Endothelial cell of umbilical vein (primary cell): ENCODE data around the gene CPED1. TPM values are rescaled to one million over a fixed set of nuclear protein-coding genes. Genes with fewer than 3 reads are reported as not detected.
"Not testable (repeated sequence)": the region's sequence is repeated elsewhere in the genome, so short reads cannot be mapped to it uniquely, and the experiment has no call there.

Source experiments
- BruUV-seq: library from RNA; stranded (reverse); fragments of 400-500 nt; replicated peaks from 2 replicates; lab custom pipeline; 2021; lab: Mats Ljungman, UMichigan
- CTCF ChIA-PET: fragments of 300-600, 350-600 bp; sonication (Branson Sonifier 250); formaldehyde crosslinking; loops from one replicate; lab custom pipeline; 2021; ENCODE audit warnings: antibody characterized with exemption, inconsistent platforms; lab: Charles Lee
- POLR2A ChIA-PET: fragments of 300-600, 350-600 bp; sonication (Branson Sonifier 250); formaldehyde crosslinking; loops from one replicate; lab custom pipeline; 2021; ENCODE audit warnings: antibody characterized with exemption, inconsistent platforms; lab: Charles Lee
- DNase-seq: peaks from one replicate; pipeline ENCODE4 v3.0.0-alpha.2; 2011; ENCODE audit warnings: low read depth, low spot score
- FAIRE-seq: peaks from 2 replicates; lab custom pipeline; 2011; peaks lifted over from hg19 to GRCh38; lab: Jason Lieb, UNC
- H2AFZ ChIP-seq: 2 replicates; pipeline ENCODE4 v1.6.0; 2012; ENCODE audit warnings: low read depth, low read length, control low read depth, inconsistent platforms
- H3K27ac ChIP-seq: 2 replicates; pipeline ENCODE4 v1.5.1; 2011; ENCODE audit warnings: low read depth, mild to moderate bottlenecking, control low read depth, low read length, moderate library complexity; ENCODE audit not compliant: insufficient read depth
- H3K27me3 ChIP-seq, 2 experiments: 2 replicates each; pipeline versions ENCODE4 v1.6.0 to v1.6.1; 2011; ENCODE audit warnings: low read length in 2 of 2, mixed read lengths in 1 of 2; ENCODE audit not compliant: control insufficient read depth in 2 of 2, insufficient read depth in 2 of 2
- H3K36me3 ChIP-seq, 2 experiments: 2 replicates in 1 of 2; 3 replicates in 1 of 2; pipeline ENCODE4 v1.5.1; 2011; ENCODE audit warnings: low read length in 2 of 2, mild to moderate bottlenecking in 1 of 2, moderate library complexity in 1 of 2; ENCODE audit not compliant: control insufficient read depth in 2 of 2, insufficient read depth in 2 of 2; ENCODE audit errors: extremely low read depth in 1 of 2
- H3K4me1 ChIP-seq: 3 replicates; pipeline ENCODE4 v1.5.1; 2011; ENCODE audit warnings: mild to moderate bottlenecking, low read length; ENCODE audit not compliant: control insufficient read depth, insufficient read depth; ENCODE audit errors: extremely low read depth
- H3K4me2 ChIP-seq: 2 replicates; pipeline ENCODE4 v1.6.1; 2011; ENCODE audit warnings: low read length, control low read depth, mixed read lengths; ENCODE audit not compliant: insufficient read depth
- H3K4me3 ChIP-seq, 3 experiments: fragments of 200-600 bp in 1 of 3; sonication (generic), shearing (Covaris generic) in 1 of 3; replicated peaks in 1 of 3; 2 replicates each; pipeline ENCODE4 v1.5.1; 2011 to 2016; ENCODE audit warnings: control low read depth in 3 of 3, low read length in 3 of 3, mild to moderate bottlenecking in 2 of 3, inconsistent platforms in 1 of 3, low read depth in 1 of 3, moderate library complexity in 1 of 3; ENCODE audit not compliant: insufficient read depth in 1 of 3
- H3K79me2 ChIP-seq: 2 replicates; pipeline ENCODE4 v1.6.0; 2012; ENCODE audit warnings: low read length, inconsistent platforms; ENCODE audit not compliant: control insufficient read depth, insufficient read depth
- H3K9ac ChIP-seq: replicated peaks from 2 replicates; pipeline ENCODE3; 2011; ENCODE audit warnings: low read length, control low read depth; ENCODE audit not compliant: insufficient read depth; ENCODE audit errors: extremely low read depth
- H3K9me1 ChIP-seq: replicated peaks from 3 replicates; pipeline ENCODE4 v1.6.0; 2011; ENCODE audit warnings: mild to moderate bottlenecking, low read length; ENCODE audit not compliant: control insufficient read depth, insufficient read depth; ENCODE audit errors: extremely low read depth
- H3K9me3 ChIP-seq: replicated peaks from 2 replicates; pipeline ENCODE4 v1.5.1; 2012; ENCODE audit warnings: low read length, inconsistent platforms; ENCODE audit not compliant: control insufficient read depth, insufficient read depth
- H4K20me1 ChIP-seq: replicated peaks from 2 replicates; pipeline ENCODE3; 2011; ENCODE audit warnings: mild to moderate bottlenecking, low read length; ENCODE audit not compliant: control insufficient read depth, insufficient read depth; ENCODE audit errors: extremely low read depth
- EZH2 ChIP-seq: IDR thresholded peaks from 2 replicates; pipeline ENCODE4 v1.6.1; 2012; ENCODE audit warnings: borderline replicate concordance, low read depth, mild to moderate bottlenecking, moderate library complexity, low read length, inconsistent platforms; ENCODE audit not compliant: severe bottlenecking
- FOS ChIP-seq: IDR thresholded peaks from 2 replicates; pipeline ENCODE4 v1.6.1; 2011; ENCODE audit warnings: mild to moderate bottlenecking, low read length, moderate library complexity, borderline replicate concordance; ENCODE audit not compliant: insufficient read depth
- GATA2 ChIP-seq: IDR thresholded peaks from 2 replicates; pipeline ENCODE4 v1.7.0; 2011; ENCODE audit warnings: low read depth, mild to moderate bottlenecking, moderate library complexity, mixed read lengths, low read length; ENCODE audit not compliant: insufficient read length, insufficient read depth
- JUN ChIP-seq: IDR thresholded peaks from 2 replicates; pipeline ENCODE4 v1.6.1; 2011; ENCODE audit warnings: borderline replicate concordance, low read depth; ENCODE audit not compliant: insufficient read length, insufficient read depth
- MAX ChIP-seq: IDR thresholded peaks from 2 replicates; pipeline ENCODE4 v1.6.1; 2011; ENCODE audit not compliant: insufficient read depth, insufficient read length
- MYC ChIP-seq: IDR thresholded peaks from one replicate; pipeline ENCODE4 v1.6.1; 2011; ENCODE audit warnings: mild to moderate bottlenecking, low read depth, low read length
- POLR2A ChIP-seq: IDR thresholded peaks from 2 replicates; pipeline ENCODE4 v1.6.1; 2012; ENCODE audit warnings: low read depth, mild to moderate bottlenecking, control low read depth, low read length
- POLR2AphosphoS5 ChIP-seq: IDR thresholded peaks from 2 replicates; pipeline ENCODE4 v1.6.1; 2012; ENCODE audit warnings: low read depth, mild to moderate bottlenecking, control low read depth, low read length, moderate library complexity; ENCODE audit not compliant: insufficient read depth
- dilution Hi-C: fragments of 300-500 bp; cut with MboI; formaldehyde crosslinking; loops from one replicate; pipeline ENCODE4 v1.15.0; 2019; ENCODE audit warnings: low sequenced_read_pairs; ENCODE audit not compliant: extremely low pct_ligation_motif_present
- intact Hi-C: fragments of 100-400 bp; cut with micrococcal nuclease; formaldehyde crosslinking; loops from one replicate; pipeline ENCODE4 v1.10.0; 2022
- polyA plus RNA-seq, 4 experiments: library from polyadenylated mRNA; depleted of rRNA in 3 of 4; stranded (reverse) in 3 of 4; unstranded in 1 of 4; fragments of >200 nt; gene quantifications; 2 replicates each; pipeline versions ENCODE4 v1.2.1 to v1.2.3, GENCODE V29; 2011 to 2012; ENCODE audit warnings: missing spikeins in 1 of 4
- total RNA-seq: library from RNA; stranded (reverse); gene quantifications from 2 replicates; pipeline ENCODE4 v1.2.3, GENCODE V29; 2021
- TF ChIP-seq, protein P1 (sequence below), 2 donors: IDR thresholded peaks; 1 replicate in 1 of 2; 2 replicates in 1 of 2; pipeline ENCODE4 v1.5.1; 2011; ENCODE audit warnings: low read length in 2 of 2, mild to moderate bottlenecking in 2 of 2, moderate library complexity in 2 of 2, control low read depth in 1 of 2, inconsistent platforms in 1 of 2, low read depth in 1 of 2; ENCODE audit not compliant: insufficient read depth in 1 of 2; ENCODE audit errors: extremely low read depth in 1 of 2

The CPED1 gene
- total and polyA plus RNA-seq, 2 donors (not counting 3 experiments of a cell fraction or from before 2014, with no cell fraction given) = 0.22 to 3.0 TPM

DNA sequence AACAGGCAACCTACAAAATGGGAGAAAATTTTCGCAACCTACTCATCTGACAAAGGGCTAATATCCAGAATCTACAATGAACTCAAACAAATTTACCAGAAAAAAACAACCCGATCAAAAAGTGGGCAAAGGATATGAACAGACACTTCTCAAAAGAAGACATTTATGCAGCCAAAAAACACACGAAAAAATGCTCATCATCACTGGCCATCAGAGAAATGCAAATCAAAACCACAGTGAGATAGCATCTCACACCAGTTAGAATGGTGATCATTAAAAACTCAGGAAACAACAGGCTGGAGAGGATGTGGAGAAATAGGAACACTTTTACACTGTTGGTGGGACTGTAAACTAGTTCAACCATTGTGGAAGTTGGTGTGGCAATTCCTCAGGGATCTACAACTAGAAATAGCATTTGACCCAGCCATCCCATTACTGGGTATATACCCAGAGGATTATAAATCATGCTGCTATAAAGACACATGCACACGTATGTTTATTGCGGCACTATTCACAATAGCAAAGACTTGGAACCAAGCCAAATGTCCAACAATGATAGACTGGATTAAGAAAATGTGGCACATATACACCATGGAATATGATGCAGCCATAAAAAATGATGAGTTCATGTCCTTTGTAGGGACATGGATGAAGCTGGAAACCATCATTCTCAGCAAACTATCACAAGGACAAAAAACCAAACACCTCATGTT, 264.2 kb downstream of the CPED1 start:
- H3K4me2 ChIP-seq, H3K27me3 ChIP-seq, DNase-seq, intact Hi-C loops, BruUV-seq, H3K9me3 ChIP-seq, H3K9ac ChIP-seq, dilution Hi-C loops, H3K9me1 ChIP-seq, H3K4me1 ChIP-seq, H3K27ac ChIP-seq, POLR2A ChIA-PET, H4K20me1 ChIP-seq, H3K4me3 ChIP-seq, H2AFZ ChIP-seq, H3K36me3 ChIP-seq, H3K79me2 ChIP-seq, CTCF ChIA-PET, FAIRE-seq: not testable (repeated sequence)

DNA sequence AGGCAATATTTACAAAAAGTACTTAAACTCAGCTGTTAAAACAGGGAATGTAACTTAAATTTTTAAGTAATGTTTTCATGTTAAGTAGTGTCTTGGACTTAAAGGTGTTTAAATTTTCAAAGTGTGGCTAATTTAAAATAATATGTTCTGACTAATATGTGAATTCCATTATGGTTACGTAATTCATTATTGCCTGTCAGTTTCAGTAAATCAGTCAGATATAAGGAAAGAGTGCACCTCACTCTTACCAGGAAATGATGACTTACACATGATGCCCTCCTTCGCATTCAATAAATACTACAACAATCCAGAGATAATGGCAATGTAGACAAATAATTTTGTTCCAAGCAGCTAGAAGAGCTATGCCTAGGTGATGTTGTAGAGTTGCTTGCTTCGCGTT, 271.3 kb downstream of the CPED1 start:
- Histone ChIP-seq H3K27me3 (no peaks in the 10 kb centered on the region), H3K9me3 (no peaks in the 10 kb centered on the region), H2AFZ (no peak overlapping the region), H4K20me1 (no peaks in the 10 kb centered on the region), H3K4me2 (no peak overlapping the region), H3K27ac (no peak overlapping the region), H3K9ac (no peak overlapping the region), H3K79me2 (no peaks in the 10 kb centered on the region), H3K36me3 (no peaks in the 10 kb centered on the region), H3K9me1 (no peaks in the 10 kb centered on the region), H3K4me3 (no peak overlapping the region), H3K4me1 (no peaks in the 10 kb centered on the region)
- TF ChIP-seq POLR2AphosphoS5 (no peak), GATA2 (no peak), EZH2 (no peak), POLR2A (no peak), FOS (no peak), JUN (no peak), MYC (no peak), MAX (no peak)
- TF ChIP-seq, protein P1, sequence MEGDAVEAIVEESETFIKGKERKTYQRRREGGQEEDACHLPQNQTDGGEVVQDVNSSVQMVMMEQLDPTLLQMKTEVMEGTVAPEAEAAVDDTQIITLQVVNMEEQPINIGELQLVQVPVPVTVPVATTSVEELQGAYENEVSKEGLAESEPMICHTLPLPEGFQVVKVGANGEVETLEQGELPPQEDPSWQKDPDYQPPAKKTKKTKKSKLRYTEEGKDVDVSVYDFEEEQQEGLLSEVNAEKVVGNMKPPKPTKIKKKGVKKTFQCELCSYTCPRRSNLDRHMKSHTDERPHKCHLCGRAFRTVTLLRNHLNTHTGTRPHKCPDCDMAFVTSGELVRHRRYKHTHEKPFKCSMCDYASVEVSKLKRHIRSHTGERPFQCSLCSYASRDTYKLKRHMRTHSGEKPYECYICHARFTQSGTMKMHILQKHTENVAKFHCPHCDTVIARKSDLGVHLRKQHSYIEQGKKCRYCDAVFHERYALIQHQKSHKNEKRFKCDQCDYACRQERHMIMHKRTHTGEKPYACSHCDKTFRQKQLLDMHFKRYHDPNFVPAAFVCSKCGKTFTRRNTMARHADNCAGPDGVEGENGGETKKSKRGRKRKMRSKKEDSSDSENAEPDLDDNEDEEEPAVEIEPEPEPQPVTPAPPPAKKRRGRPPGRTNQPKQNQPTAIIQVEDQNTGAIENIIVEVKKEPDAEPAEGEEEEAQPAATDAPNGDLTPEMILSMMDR (IDR thresholded peaks at IDR 0.05; ENCODE audit: extremely low read depth in 1 of 2, insufficient read depth in 1 of 2, low read depth in 1 of 2, low read length in 2 of 2) = no peak
- ChIA-PET POLR2A (no interaction called here), CTCF (interaction anchor here (1.6 kb wide), 1 partner anchor 15 kb away, joined by 5 read pairs; no protein-coding TSS in a partner anchor)
- dilution Hi-C loops = no loop called here
- intact Hi-C loops = no loop called here
- no peak for FAIRE-seq
- DNase-seq = no peak
- no TSS peak for BruUV-seq
